Inflammatory macrophage treated with lipopolysaccharide for 4 hours (primary cell): Measurements from ENCODE around the gene ACAP3.

Experiments used
- DNase-seq: peaks from one replicate; pipeline ENCODE4 v3.0.0-alpha.2; 2020

The ACAP3 gene

DNA sequence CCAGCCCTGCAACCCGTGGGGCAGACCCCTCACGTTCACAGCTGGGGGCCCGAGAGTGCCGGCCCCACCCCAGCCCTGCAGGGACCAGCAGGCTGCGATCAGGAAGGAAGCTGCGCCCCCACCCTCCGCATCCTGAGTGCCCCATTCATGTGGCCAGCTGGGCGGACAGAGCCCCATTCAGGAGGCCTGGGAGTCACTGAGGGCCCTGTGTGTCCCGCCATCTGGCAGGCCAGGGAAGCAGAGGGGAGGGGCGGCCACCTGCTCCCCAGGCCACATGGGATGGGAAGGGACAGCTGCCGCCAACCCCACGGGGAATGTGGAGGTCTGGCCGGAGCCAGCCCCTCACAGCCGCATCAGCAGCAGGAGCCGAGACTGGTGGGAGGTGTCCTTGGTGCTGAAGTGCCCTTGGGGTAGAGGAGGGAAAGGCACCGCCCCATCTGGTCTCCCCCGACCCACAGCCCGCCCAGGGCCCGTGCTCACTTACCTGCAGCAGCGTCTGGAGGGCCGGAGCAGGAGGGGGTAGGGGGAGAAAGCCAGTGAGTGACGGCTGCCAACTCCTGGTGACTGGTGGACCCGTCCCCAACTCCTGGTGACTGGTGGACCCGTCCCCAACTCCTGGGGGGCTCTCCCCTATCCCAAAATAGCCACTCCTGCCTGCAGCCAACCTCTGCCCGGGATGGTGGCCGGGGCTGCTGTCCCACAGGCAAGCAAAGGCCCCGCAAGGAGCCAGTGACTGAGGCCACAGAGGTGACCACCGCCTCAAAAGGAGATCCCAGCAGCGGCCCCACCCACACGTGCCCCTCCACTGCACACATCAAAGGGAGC is 8.7 kb downstream of the ACAP3 start:
- DNase-seq = no peak

DNA sequence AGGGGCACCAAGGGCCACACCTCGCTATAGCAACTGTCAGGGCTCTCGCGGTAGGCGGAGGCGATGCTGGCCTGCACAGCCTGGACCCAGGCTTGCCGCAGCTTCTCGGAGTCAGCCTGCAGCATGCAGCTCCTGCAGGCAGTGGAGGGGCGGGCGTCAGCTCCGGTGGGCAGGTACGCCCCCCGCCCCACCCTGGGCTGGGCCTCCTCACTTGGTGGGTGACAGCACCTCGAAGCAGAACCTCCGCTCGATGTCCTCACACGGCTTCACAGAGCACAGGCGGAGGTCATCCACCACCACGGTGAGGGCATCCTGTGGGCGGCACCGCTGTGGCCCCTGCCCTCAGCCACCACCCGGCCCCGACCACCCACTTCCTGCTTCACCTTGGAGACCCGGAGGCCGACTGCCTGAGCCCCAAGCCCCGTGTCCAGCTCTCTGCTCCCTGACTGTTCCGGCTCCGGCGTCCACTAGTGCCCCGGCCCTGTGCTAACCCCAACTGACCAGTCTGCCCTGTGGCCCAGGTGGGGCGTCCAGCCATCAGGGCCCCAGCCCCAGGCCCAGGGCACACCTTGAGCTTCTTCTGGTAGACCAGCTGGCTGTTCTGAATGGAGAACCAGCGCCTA is 9.8 kb downstream of the ACAP3 start:
- no peak for DNase-seq

DNA sequence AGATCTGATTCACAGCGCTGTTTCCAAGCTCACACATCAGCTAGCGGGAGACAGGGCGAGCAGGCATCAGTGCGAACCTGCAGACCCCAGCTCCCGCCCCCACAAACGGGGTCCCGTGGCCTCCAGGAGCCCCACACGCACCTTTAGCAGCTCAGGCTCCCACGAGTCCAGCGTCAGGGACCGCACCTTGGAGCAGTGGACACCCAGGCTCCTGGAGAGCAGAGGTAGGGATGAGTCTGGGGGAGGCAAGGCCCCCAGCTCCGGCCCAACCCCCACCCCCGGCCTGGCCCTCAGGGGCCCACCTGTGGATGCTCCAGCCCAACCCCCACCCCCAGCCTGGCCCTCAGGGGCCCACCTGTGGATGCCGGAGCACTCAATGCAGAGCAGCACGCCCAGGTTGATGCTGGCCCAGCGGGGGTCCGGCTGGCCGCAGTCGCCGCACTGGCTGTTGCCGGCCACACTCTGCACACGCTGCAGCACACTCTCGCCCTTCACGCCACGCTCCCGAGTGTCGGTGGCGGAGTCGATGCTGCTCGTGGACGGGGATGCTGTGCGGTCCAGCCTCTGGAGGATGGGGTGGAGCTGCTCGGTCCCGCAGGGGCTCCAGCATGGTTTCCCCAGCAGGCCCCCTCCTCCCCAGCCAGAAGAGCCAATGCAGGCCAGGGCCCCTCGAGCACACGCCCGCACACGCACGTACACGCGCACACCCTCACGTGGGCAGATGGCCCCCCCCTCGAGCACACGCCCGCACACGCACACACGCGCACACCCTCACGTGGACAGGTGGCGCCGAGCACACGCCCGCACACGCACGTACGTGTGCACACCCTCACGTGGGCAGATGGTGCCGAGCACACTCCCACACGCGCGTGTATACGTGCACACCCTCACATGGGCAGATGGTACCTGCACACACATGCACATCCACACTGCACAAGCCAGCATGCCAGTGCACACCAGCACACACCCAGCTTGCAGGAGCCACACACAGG is 11.4 kb downstream of the ACAP3 start:
- no peak for DNase-seq

DNA sequence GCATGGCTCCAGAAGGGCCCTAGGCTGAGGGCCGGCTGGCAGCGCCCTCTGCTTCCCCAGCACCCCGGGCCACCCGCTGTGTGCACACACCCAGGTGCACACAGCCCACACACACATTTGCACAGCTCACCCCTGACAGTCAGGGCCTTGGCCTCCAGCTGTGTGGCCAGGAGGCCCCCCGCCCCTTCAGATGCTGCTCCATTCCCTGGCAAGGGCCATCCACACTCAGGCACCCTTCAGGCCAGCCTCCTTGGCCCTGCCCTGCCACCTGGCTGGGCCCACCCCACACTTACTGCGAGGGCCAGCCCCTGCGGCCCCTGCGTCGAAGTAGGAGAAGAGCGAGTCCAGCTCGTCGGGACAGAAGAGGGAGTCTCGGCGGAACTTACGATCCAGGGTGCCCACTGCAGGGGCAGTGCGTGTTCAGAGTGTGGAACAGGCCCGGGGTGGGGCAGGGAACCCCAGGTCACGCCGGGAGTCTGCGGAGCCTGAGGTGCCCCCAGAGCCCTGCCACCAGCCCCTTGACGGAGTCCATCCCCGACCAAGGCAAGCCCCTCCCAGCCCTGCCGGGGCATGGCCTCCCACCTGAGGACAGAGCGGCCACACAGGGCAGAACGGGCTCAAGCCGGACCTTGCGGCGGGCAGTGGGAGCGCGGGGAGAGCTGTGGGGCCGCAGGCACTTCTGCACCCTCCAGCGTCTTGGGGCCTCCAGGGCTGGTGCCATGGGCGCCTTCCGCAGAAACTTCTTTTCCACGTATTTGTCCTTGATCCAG is 12.4 kb downstream of the ACAP3 start:
- DNase-seq = no peak

DNA sequence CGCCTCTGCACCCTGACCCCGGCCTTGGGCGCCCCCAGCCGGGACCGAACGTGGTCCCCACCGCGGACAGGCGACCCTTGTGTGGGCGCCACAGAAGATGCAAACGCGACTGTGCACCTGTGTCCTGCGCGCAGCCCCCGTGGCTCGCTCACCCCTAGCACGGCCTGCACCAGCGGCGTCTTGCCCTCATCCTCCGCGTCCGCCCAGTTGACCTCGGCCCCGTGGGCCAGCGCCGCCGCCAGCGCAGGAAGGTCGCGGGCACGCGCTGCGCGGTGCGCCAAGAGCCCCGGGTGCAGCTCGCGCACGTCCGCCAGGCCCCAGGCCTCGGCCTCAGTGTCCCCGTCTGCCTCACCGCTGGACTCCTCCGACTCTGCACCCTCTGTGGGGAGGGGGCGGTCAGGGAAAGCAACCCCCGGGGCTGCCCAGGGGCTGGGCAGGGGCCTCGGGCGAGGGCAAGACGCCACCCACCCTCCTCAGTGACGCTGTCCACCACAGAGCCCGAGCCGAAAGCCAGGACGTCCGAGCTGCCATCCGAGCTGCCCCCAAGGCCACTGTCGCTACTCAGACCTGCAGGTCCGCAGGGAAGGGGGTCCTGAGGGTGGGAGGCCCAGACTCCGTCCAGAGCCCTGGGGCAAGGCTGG is 13.4 kb downstream of the ACAP3 start:
- no peak for DNase-seq

DNA sequence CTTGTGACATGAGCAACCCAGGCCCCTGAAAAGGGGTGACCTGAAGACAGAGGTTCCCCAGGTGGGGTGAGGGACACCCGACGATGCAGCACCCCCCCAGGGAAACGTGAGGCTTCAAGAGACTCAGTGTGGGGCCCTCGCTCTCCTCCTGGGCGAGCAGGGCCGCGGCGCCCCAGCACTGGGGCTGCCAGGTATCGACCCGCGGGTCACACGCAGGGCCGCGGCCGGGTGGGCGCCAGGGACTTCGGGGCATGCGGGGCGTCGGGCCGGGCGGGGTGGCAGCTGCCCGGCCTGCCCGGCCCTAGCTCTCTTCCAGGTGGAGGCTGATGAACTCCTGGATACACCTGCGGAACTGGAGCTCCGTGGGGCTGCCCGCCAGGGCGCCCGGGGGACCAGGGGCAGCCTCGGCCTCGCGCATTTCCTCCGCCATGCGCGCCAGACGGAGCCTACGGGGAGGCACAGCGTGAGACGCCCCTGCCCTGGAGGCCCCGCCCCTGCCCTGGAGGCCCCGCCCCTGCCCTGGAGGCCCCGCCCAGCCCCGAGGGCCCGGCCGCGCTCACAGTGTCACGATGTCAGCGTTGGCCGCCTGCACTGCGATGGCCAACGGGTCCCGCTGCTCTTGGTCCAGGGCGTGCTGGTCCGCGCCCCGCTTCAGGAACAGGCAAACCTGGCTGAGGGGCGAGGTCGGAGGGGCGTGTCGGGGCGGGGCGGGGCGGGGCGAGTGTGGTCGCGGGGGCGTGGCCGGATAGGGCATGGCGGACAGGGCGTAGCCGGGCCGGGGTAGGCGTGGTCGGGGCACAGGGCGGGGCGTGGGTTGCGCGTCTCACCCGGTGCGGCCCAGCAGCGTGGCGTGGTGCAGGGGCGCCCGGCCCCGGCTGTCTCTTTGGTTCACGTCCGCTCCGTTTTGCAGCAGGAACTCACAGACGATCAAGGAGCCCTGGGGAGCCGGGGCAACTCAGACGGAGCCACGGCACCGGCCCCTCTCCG is 14.2 kb downstream of the ACAP3 start:
- no peak for DNase-seq

DNA sequence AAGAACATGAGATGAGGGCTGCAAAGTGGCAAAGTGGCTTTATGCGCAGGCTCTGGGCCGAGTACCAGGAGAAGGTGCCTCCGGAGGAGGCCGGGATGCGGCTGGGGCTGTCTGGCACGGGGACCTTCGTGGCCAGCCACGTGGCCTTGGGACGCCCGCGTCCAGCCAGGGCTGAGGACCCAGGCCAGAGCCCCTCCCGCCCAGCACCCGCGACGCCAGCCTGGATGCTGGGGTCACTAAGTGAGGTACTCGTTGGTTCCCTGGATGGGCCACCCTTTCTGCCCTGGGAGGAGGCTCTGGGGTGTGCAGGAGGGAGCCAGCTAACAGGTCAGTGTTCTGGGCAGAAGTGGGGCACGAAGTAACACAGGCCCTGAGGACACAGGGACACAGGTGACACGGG is 14.9 kb downstream of the ACAP3 start:
- DNase-seq = no peak

DNA sequence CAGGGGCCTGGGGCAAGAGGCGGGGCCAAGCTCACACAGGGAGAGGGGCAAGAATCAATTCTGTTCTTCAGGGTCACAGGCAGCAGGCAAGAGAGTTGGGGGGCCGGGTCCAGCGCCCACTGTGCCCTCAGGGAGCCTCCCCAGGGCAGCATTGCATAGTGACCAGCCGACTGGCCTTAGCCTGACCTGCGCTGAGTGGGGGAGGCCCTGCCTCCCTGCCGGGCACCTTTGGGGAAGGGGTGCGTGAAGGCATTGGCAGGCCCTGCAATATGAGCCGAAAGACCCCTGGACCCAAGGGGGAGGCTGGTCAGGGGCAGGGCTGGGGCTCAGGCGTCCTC is 15.3 kb downstream of the ACAP3 start:
- no peak for DNase-seq

DNA sequence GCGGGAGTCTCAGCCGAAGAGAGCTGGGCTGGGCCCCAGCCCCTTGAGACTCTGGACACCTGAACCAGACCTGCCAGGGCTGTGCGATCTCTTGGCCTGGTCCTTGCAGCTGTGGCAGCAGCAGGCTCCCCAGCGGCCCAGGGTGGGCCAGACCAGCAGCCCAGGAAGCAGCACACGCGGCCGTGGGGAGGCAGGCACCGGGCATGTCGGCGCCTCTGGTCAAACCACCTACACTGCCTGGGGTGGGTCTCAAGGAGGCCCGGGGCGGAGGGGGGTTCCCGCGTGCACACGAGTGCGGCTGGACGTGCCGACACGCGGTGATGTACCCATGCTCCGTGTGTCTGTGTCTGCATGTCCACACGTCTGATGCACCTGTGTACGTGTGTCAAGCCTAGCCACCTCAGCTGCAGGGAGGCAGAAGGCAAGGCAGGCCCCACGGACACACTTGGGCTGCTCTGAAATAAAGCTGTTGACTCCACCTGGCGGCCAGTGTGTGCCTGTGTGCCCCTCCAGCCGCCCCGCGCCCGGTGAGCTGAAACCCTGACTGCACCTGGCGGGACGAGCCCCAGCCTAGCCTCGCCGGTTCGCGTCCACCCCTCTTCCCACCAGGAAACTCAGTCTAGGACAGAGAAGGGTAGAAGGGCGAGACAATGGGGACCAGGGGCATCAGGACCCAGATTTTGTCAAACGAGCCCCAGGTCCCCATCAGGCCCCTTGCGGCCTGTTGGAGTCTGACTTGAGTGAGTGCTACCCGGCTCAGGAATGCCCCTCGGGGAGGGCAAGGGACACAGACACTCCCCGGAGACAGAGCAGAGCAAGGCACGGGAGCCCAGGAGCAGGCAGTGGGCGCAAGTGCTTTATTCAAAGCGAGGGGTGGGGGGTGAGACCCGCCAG is 15.9 kb downstream of the ACAP3 start:
- DNase-seq = peak; percentile 26

DNA sequence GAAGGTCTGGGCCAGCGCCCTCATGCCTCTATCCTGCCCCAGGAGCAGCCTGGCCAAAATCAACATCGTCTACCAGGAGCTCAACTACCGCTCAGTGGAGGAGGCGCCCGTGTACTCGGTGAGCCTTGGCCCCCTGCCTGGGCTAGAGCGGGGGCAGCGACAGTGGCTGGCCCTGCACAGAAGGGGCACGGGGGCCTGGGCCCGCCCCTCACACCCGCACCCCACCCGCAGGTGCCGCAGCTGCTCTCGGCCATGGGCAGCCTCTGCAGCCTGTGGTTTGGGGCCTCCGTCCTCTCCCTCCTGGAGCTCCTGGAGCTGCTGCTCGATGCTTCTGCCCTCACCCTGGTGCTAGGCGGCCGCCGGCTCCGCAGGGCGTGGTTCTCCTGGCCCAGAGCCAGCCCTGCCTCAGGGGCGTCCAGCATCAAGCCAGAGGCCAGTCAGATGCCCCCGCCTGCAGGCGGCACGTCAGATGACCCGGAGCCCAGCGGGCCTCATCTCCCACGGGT is 16.7 kb downstream of the ACAP3 start:
- no peak for DNase-seq

DNA sequence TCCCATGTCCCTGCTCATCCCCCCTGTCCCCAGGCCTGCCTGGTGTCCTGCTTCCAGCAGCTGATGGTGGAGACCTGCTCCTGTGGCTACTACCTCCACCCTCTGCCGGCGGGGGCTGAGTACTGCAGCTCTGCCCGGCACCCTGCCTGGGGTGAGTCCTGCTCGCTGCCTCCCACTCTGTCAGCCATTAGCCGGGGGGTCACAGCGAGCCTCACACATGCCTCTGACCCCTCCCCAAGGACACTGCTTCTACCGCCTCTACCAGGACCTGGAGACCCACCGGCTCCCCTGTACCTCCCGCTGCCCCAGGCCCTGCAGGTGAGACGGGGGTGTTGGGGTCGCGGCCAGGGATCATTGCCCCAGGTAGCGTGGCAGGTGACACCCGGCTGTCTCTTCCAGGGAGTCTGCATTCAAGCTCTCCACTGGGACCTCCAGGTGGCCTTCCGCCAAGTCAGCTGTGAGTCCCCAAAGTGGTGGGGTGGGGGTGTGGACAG is 17.4 kb downstream of the ACAP3 start:
- peak; percentile 60 for DNase-seq

DNA sequence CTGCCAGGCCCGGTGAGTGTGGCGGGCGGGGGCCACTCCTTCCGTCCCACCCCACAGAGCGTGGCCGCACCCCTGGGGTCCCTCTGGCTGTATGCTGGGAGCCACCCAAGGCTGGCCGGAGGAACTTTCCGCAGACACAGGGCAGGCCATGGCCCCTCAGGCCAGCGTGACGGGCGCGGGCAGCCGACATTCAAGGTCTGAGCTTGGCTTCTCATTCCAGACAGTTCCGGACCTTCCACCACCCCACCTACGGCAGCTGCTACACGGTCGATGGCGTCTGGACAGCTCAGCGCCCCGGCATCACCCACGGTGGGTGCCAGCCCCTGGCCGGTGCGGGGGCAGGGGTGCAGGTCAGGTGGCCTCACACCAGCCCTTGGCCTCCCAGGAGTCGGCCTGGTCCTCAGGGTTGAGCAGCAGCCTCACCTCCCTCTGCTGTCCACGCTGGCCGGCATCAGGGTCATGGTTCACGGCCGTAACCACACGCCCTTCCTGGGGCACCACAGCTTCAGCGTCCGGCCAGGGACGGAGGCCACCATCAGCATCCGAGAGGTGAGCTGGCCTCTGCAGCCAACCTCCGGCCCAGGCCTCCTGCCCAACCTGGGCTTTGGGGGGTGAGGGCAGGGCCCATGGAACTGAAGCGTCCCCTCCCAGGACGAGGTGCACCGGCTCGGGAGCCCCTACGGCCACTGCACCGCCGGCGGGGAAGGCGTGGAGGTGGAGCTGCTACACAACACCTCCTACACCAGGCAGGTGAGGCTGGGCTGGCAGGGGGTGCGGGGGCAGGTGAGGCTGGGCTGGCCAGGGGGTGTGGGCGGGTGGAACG is 20.2 kb downstream of the ACAP3 start:
- DNase-seq = no peak

DNA sequence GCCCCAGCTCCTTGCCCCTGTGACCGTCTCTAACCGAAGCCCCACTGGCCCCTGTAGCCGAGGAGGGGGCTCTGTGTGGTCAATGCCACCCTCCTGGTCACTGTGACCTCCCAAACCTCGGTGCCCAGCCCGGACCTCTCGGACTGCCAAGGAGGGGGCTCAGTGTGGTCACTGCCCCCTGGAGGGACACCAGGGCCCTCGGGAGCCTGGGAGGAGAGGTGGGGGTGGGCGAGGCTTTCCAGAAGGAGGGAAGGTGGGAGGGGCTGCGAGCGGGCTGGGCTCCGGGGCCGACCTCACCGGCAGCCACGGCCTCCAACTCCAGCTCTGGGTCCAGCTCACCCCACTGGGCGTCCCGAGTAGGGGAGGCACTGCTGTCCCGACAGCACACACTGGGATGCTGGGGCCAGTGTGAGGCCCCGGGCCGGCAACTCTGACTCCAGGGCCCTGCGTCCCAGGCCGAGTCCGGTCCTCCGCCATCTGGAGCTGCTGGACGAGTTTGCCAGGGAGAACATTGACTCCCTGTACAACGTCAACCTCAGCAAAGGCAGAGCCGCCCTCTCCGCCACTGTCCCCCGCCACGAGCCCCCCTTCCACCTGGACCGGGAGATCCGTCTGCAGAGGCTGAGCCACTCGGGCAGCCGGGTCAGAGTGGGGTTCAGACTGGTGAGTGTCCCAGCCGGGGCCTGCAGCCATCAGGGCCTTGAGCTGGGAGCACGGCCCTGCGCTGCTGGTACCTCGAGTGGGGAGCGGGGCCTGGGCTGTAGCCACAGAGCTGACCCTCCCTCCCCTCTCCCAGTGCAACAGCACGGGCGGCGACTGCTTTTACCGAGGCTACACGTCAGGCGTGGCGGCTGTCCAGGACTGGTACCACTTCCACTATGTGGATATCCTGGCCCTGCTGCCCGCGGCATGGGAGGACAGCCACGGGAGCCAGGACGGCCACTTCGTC is 21.1 kb downstream of the ACAP3 start:
- no peak for DNase-seq

DNA sequence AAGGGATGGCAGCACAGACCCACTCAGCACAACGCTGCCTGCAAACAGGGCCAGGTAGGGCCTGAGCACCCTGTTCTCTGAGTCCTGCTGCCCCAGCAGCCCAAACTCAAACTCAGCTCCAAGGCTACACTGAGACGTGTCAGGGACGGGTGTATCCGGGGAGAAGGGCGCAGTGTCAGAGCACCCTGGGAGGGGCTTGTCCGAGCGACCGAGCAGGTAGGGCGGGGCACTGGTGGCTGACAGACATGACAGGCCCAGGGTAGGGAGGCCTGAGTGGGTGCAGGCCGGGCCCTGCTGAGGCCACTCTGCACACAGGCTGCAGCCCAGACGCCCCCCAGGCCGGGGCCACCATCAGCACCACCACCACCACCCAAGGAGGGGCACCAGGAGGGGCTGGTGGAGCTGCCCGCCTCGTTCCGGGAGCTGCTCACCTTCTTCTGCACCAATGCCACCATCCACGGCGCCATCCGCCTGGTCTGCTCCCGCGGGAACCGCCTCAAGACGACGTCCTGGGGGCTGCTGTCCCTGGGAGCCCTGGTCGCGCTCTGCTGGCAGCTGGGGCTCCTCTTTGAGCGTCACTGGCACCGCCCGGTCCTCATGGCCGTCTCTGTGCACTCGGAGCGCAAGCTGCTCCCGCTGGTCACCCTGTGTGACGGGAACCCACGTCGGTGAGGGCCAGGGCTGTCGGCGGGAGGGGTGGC is 22.0 kb downstream of the ACAP3 start:
- DNase-seq = no peak

DNA sequence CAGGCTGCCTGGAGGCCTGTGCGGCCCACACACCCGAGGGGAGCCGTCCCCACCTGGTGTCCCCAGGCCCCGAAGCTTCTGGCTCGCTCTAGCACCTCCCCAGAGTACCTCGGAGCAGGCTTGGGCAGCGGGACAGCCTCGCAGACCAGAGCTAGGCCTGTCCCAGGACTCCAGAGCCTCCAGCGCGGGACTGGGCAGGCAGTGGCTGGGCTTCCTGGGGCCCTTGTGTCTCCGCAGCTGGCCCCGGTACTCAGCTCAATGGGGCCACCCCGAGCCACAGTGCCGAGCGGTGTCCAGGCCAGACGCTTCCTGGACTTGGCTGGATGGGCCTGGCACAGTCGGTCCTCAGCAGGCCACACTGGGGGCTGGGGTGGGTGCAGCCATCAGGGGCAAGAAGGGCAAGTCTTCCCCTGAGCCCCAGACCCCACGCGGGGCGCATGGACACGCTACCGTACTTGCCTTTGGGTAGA is 22.6 kb downstream of the ACAP3 start:
- DNase-seq = no peak
